RWPE2 (cell line): ENCODE data around the gene SCFD1.

Source experiments
- ATAC-seq: fragments of 200-7000 bp; cut with Tn5 transposase; 3 replicates; pipeline ENCODE4 v1.9.1; 2021; ENCODE audit warnings: low read depth
- DNase-seq: peaks from one replicate; pipeline ENCODE4 v3.0.0-alpha.2; 2020; ENCODE audit warnings: low spot score
- H3K27ac ChIP-seq: fragments of 450-650 bp; 2 replicates; pipeline ENCODE4 v1.5.1; 2017; ENCODE audit warnings: mild to moderate bottlenecking; ENCODE audit not compliant: poor library complexity, severe bottlenecking
- H3K27me3 ChIP-seq: fragments of 250-450 bp; sonication (Bioruptor Pico); 2 replicates; pipeline ENCODE4 v1.5.1; 2021; ENCODE audit warnings: mild to moderate bottlenecking, moderate library complexity; ENCODE audit not compliant: insufficient read depth, poor library complexity, severe bottlenecking
- H3K36me3 ChIP-seq: fragments of 250-450 bp; sonication (Bioruptor Pico); 2 replicates; pipeline ENCODE4 v1.5.1; 2020; ENCODE audit warnings: low read depth, mild to moderate bottlenecking, moderate library complexity
- H3K4me1 ChIP-seq: fragments of 250-450 bp; sonication (Bioruptor Pico); 2 replicates; pipeline ENCODE4 v1.5.1; 2021; ENCODE audit warnings: mild to moderate bottlenecking, moderate library complexity; ENCODE audit not compliant: insufficient read depth, poor library complexity, severe bottlenecking
- H3K4me3 ChIP-seq: fragments of 250-450 bp; sonication (Bioruptor Pico); 2 replicates; pipeline ENCODE4 v1.5.1; 2021; ENCODE audit warnings: mild to moderate bottlenecking, moderate library complexity; ENCODE audit not compliant: severe bottlenecking
- H3K9me3 ChIP-seq: fragments of 250-450 bp; sonication (Bioruptor Pico); 2 replicates; pipeline ENCODE4 v1.5.1; 2021; ENCODE audit warnings: mild to moderate bottlenecking, moderate library complexity; ENCODE audit not compliant: severe bottlenecking
- TF ChIP-seq, protein P1 (sequence below): fragments of 450-650 bp; IDR thresholded peaks from one replicate; pipeline ENCODE4 v1.5.1; 2017; ENCODE audit warnings: mild to moderate bottlenecking, moderate library complexity; ENCODE audit not compliant: poor library complexity, severe bottlenecking

SCFD1 gene

GRCh38 chr14:30719137-30719536, 97.0 kb downstream of the SCFD1 start:
- Histone ChIP-seq H3K4me1 (no peaks in the 10 kb centered on the region), H3K4me3 (no peak overlapping the region)
- DNase-seq, result no peak

GRCh38 chr14:30725763-30726162, 103.6 kb downstream of the SCFD1 start:
- Histone ChIP-seq H3K9me3 (no peaks in the 10 kb centered on the region), H3K4me1 (no peaks in the 10 kb centered on the region), H3K27me3 (no peaks in the 10 kb centered on the region), H3K4me3 (no peak overlapping the region), H3K36me3 (peaks cover 62% of the 10 kb centered on the region), H3K27ac (no peak overlapping the region)
- ATAC-seq, result no peak
- no peak for DNase-seq
- TF ChIP-seq, protein P1, sequence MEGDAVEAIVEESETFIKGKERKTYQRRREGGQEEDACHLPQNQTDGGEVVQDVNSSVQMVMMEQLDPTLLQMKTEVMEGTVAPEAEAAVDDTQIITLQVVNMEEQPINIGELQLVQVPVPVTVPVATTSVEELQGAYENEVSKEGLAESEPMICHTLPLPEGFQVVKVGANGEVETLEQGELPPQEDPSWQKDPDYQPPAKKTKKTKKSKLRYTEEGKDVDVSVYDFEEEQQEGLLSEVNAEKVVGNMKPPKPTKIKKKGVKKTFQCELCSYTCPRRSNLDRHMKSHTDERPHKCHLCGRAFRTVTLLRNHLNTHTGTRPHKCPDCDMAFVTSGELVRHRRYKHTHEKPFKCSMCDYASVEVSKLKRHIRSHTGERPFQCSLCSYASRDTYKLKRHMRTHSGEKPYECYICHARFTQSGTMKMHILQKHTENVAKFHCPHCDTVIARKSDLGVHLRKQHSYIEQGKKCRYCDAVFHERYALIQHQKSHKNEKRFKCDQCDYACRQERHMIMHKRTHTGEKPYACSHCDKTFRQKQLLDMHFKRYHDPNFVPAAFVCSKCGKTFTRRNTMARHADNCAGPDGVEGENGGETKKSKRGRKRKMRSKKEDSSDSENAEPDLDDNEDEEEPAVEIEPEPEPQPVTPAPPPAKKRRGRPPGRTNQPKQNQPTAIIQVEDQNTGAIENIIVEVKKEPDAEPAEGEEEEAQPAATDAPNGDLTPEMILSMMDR, result no peak

More at GRCh38 chr14:30719137-30719536, 97.0 kb downstream of the SCFD1 start:
- H3K9me3 ChIP-seq, result no peaks in the 10 kb centered on the region
- no peak overlapping the region for H3K27ac ChIP-seq
- TF ChIP-seq, protein P1, result no peak
- H3K36me3 ChIP-seq, result peaks cover 63% of the 10 kb centered on the region
- H3K27me3 ChIP-seq, result no peaks in the 10 kb centered on the region
- ATAC-seq, result no peak

DNA sequence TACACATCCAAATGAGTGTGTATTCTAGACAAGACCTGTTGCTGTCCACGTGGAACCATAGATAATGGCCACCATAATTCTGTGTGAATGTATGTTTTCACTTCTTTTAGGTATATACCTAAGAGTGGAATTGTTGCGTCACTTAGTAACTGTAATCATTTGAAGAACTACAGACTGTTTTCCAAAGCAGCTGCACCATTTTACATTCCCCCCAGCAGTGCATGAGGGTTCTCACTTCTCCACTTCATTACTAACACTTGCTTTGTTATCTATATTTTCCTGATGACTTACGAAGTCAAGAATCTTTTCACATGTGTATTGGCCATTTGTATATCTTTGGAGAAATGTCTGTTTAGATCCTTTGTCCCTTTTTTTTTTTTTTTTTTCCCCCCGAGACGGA, 106.4 kb downstream of the SCFD1 start:
- no peak overlapping the region for H3K27ac ChIP-seq
- peaks cover 46% of the 10 kb centered on the region for H3K36me3 ChIP-seq
- no peaks in the 10 kb centered on the region for H3K4me1 ChIP-seq
- no peaks in the 10 kb centered on the region for H3K27me3 ChIP-seq
- DNase-seq, result no peak
- H3K9me3 ChIP-seq, result no peaks in the 10 kb centered on the region
- H3K4me3 ChIP-seq, result no peak overlapping the region
- no peak for ATAC-seq
- TF ChIP-seq, protein P1, result no peak

GRCh38 chr14:30737916-30738315, 115.8 kb downstream of the SCFD1 start:
- Histone ChIP-seq H3K36me3 (peaks cover 40% of the 10 kb centered on the region), H3K4me1 (no peaks in the 10 kb centered on the region), H3K4me3 (no peak overlapping the region), H3K9me3 (no peaks in the 10 kb centered on the region), H3K27me3 (no peaks in the 10 kb centered on the region), H3K27ac (no peak overlapping the region)
- ATAC-seq (no peak), DNase-seq (no peak)
- TF ChIP-seq, protein P1, result no peak

GRCh38 chr14:30738978-30739377, 116.9 kb downstream of the SCFD1 start:
- Histone ChIP-seq H3K27ac (no peak overlapping the region), H3K36me3 (peaks cover 31% of the 10 kb centered on the region), H3K4me1 (no peaks in the 10 kb centered on the region), H3K9me3 (no peaks in the 10 kb centered on the region), H3K4me3 (no peak overlapping the region), H3K27me3 (no peaks in the 10 kb centered on the region)
- ATAC-seq (peak; percentile 44; the same call in 2 of the 3 replicates), DNase-seq (no peak)
- TF ChIP-seq, protein P1, result no peak
